ENCODE measurements around the gene PHACTR4.

DNA sequence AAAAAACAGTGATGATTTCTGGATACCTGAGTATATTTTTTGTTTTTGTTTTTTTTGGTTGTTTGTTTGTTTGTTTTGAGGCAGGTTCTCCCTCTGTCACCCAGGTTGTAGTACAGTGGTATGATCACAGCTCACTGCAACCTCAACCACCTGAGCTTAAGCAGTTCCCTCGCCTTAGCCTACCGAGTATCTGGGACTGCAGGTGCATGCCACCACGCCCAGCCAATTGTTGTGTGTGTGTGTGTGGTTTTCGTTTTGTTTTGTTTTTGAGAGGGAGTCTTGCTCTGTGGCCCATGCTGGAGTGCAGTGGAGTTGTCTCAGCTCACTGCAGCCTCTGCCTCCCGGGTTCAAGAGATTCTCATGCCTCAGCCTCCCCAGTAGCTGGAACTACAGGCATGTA, 81.0 kb downstream of the PHACTR4 start:
- TF ChIP-seq BHLHE40 (IDR thresholded peaks at IDR 0.05; ENCODE audit: borderline replicate concordance), result no peak
- no peak for TF ChIP-seq FOXA1 (IDR thresholded peaks at IDR 0.05)
- no peak for TF ChIP-seq FOXM1 (IDR thresholded peaks at IDR 0.05; ENCODE audit: borderline replicate concordance)
- no peak for TF ChIP-seq ELF4 (IDR thresholded peaks at IDR 0.05)
- no peak for TF ChIP-seq ARNT (IDR thresholded peaks at IDR 0.05)
- TF ChIP-seq, protein P1, sequence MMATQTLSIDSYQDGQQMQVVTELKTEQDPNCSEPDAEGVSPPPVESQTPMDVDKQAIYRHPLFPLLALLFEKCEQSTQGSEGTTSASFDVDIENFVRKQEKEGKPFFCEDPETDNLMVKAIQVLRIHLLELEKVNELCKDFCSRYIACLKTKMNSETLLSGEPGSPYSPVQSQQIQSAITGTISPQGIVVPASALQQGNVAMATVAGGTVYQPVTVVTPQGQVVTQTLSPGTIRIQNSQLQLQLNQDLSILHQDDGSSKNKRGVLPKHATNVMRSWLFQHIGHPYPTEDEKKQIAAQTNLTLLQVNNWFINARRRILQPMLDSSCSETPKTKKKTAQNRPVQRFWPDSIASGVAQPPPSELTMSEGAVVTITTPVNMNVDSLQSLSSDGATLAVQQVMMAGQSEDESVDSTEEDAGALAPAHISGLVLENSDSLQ (IDR thresholded peaks at IDR 0.05), result no peak
- TF ChIP-seq ZNF384 (IDR thresholded peaks at IDR 0.05), result no peak
- TF ChIP-seq NFRKB (IDR thresholded peaks at IDR 0.05), result no peak
- TF ChIP-seq FOXK2 (IDR thresholded peaks at IDR 0.05), result no peak
- no peak for TF ChIP-seq HDGF (IDR thresholded peaks at IDR 0.05; ENCODE audit: borderline replicate concordance)
